ENCODE data around the gene BFSP1.

DNA sequence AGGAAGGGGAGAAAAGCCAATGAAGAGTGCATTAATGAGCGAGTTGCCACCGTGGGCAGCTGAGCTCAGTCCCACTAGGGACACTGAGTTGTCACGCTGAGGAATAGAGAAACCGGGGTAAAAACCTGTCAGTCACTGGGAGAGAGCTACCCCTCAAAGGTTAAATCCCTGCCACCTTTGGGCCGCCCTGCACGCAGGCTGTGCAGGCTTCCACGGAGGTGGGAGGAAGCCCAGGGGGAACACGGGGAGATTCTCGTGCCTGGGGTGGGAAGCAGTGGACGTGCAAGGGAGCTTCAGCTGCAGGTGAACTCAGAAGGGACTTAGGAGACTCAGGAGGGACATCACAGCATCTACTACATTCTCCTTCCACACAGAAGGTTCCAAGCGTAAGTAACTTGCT is 50.5 kb downstream of the BFSP1 start:
- TF ChIP-seq, protein P1, sequence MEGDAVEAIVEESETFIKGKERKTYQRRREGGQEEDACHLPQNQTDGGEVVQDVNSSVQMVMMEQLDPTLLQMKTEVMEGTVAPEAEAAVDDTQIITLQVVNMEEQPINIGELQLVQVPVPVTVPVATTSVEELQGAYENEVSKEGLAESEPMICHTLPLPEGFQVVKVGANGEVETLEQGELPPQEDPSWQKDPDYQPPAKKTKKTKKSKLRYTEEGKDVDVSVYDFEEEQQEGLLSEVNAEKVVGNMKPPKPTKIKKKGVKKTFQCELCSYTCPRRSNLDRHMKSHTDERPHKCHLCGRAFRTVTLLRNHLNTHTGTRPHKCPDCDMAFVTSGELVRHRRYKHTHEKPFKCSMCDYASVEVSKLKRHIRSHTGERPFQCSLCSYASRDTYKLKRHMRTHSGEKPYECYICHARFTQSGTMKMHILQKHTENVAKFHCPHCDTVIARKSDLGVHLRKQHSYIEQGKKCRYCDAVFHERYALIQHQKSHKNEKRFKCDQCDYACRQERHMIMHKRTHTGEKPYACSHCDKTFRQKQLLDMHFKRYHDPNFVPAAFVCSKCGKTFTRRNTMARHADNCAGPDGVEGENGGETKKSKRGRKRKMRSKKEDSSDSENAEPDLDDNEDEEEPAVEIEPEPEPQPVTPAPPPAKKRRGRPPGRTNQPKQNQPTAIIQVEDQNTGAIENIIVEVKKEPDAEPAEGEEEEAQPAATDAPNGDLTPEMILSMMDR (IDR thresholded peaks at IDR 0.05; ENCODE audit: insufficient read depth, low read depth, low read length): no peak
- TF ChIP-seq EZH2 (IDR thresholded peaks at IDR 0.05; ENCODE audit: insufficient read depth, low read length): no peak

Data from astrocyte (in vitro differentiated cells and primary cell).